ENCODE results near the gene LNPEP. TPM values are rescaled to one million over a fixed set of nuclear protein-coding genes. Genes with fewer than 3 reads are reported as not detected.
"Not testable (repeated sequence)": the region's sequence is repeated elsewhere in the genome, so short reads cannot be mapped to it uniquely, and the experiment has no call there.

Gene LNPEP
- total RNA-seq, 1 donor from 2014 or later, result 36.3 TPM

DNA sequence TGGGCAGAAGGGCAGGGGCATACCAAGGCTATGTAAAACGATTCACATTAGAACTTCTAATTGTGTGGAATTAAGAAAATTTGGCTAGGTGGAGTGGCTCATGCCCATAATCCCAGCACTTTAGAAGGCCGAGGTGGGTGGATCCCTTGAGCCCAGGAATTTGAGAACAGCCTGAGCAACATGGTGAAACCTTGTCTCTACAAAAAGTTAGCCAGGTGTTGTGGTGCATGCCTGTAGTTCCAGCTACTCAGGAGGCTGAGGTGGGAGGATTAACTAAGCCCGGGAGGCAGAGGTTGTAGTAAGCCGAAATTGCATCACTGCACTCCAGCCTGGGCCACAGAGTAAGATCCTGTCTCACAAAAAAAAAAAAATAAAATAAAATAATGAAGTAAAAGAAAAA is 141.4 kb downstream of the LNPEP start:
- no peaks in the 10 kb centered on the region for H3K79me2 ChIP-seq (ENCODE audit: insufficient read depth, low read length)

DNA sequence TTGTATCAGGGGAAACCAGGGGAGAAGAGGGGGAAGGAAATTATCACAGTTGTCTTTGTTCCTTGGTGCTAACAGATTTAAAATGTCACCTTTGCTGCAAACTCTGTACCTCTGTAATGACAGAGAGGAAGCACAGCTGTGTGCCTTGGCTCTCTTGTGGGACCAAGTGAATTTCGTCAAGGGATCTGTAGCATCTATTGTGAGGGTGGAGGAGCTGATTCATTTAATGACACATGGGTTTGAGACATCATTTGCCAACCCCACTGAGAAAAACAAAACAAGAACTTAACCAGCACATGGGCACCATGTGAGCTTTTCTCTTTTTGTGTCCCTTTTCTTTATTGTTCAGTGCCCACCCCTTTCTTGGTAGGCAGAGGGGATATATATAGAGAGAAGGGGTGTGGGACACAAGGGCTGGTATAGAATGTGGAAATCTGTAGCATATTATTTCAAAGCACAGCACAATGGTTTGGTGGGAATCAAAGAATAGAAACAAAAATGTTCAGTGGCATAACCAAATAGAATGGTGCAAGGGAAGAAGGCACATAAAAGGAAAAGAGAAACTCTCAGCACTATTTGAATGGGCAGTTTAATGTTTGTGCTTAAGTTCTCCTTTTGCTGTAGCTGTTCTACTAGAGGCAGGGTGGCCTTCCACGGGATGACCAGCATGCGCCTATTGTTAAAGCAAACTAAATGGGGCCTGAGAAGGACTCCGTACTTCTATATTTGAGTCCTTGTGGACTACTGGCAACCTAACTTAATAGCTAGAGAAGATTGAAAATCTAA is 143.3 kb downstream of the LNPEP start:
- H3K27ac ChIP-seq (ENCODE audit: low read depth, low read length), result no peak overlapping the region
- no peak overlapping the region for H3K27ac Mint-ChIP-seq (ENCODE audit: unreplicated experiment)
- H3K9me3 Mint-ChIP-seq (ENCODE audit: unreplicated experiment), result no peaks in the 10 kb centered on the region
- TF ChIP-seq EZH2 (IDR thresholded peaks at IDR 0.05; ENCODE audit: insufficient read depth, low read length) (no peak), CTCF (IDR thresholded peaks at IDR 0.05; ENCODE audit: insufficient read depth, low read depth, low read length) (no peak)
- no peaks in the 10 kb centered on the region for H3K9me3 ChIP-seq (ENCODE audit: insufficient read depth, low read depth, low read length)
- H3K4me1 Mint-ChIP-seq (ENCODE audit: low read depth, unreplicated experiment), result peaks cover 2% of the 10 kb centered on the region
- no peak overlapping the region for H3K4me3 Mint-ChIP-seq (ENCODE audit: unreplicated experiment)
- no peaks in the 10 kb centered on the region for H4K20me1 ChIP-seq (ENCODE audit: insufficient read depth, low read length)
- H3K36me3 Mint-ChIP-seq (ENCODE audit: low read depth, unreplicated experiment), result no peaks in the 10 kb centered on the region
- no peaks in the 10 kb centered on the region for H3K36me3 ChIP-seq (ENCODE audit: insufficient read depth, low read length)
- no peak overlapping the region for H3K4me2 ChIP-seq (ENCODE audit: low read length)
- no peak overlapping the region for H3K9ac ChIP-seq (ENCODE audit: low read length)
- no peak for FAIRE-seq
- H2AFZ ChIP-seq (ENCODE audit: low read depth, low read length), result no peak overlapping the region
- no peaks in the 10 kb centered on the region for H3K79me2 ChIP-seq (ENCODE audit: insufficient read depth, low read length)
- no peak overlapping the region for H3K4me3 ChIP-seq (ENCODE audit: insufficient read depth, low read depth, low read length)
- no peak for DNase-seq (ENCODE audit: low read depth)
- no peaks in the 10 kb centered on the region for H3K27me3 ChIP-seq (ENCODE audit: insufficient read depth, low read length)
- H3K27me3 Mint-ChIP-seq (ENCODE audit: low read depth, unreplicated experiment), result no peaks in the 10 kb centered on the region
- H3K4me1 ChIP-seq (ENCODE audit: insufficient read depth, low read length), result no peaks in the 10 kb centered on the region

More for the DNA sequence above, 141.4 kb downstream of the LNPEP start:
- DNase-seq (ENCODE audit: low read depth) (no peak), FAIRE-seq (no peak)
- H3K27ac Mint-ChIP-seq (ENCODE audit: unreplicated experiment), result no peak overlapping the region
- H3K4me2 ChIP-seq (ENCODE audit: low read length), result no peak overlapping the region
- H4K20me1 ChIP-seq (ENCODE audit: insufficient read depth, low read length), result no peaks in the 10 kb centered on the region
- peaks cover 4% of the 10 kb centered on the region for H3K27me3 Mint-ChIP-seq (ENCODE audit: low read depth, unreplicated experiment)
- no peaks in the 10 kb centered on the region for H3K27me3 ChIP-seq (ENCODE audit: insufficient read depth, low read length)
- no peak overlapping the region for H3K27ac ChIP-seq (ENCODE audit: low read depth, low read length)
- TF ChIP-seq CTCF (IDR thresholded peaks at IDR 0.05; ENCODE audit: insufficient read depth, low read depth, low read length), result no peak
- no peak for TF ChIP-seq EZH2 (IDR thresholded peaks at IDR 0.05; ENCODE audit: insufficient read depth, low read length)
- no peaks in the 10 kb centered on the region for H3K36me3 ChIP-seq (ENCODE audit: insufficient read depth, low read length)
- H3K9me3 ChIP-seq (ENCODE audit: insufficient read depth, low read depth, low read length), result no peaks in the 10 kb centered on the region
- no peaks in the 10 kb centered on the region for H3K36me3 Mint-ChIP-seq (ENCODE audit: low read depth, unreplicated experiment)
- no peak overlapping the region for H2AFZ ChIP-seq (ENCODE audit: low read depth, low read length)
- no peak overlapping the region for H3K4me3 ChIP-seq (ENCODE audit: insufficient read depth, low read depth, low read length)
- no peaks in the 10 kb centered on the region for H3K4me1 ChIP-seq (ENCODE audit: insufficient read depth, low read length)
- no peak overlapping the region for H3K9ac ChIP-seq (ENCODE audit: low read length)
- no peak overlapping the region for H3K4me3 Mint-ChIP-seq (ENCODE audit: unreplicated experiment)
- H3K4me1 Mint-ChIP-seq (ENCODE audit: low read depth, unreplicated experiment), result peaks cover 2% of the 10 kb centered on the region
- H3K9me3 Mint-ChIP-seq (ENCODE audit: unreplicated experiment), result no peaks in the 10 kb centered on the region

DNA sequence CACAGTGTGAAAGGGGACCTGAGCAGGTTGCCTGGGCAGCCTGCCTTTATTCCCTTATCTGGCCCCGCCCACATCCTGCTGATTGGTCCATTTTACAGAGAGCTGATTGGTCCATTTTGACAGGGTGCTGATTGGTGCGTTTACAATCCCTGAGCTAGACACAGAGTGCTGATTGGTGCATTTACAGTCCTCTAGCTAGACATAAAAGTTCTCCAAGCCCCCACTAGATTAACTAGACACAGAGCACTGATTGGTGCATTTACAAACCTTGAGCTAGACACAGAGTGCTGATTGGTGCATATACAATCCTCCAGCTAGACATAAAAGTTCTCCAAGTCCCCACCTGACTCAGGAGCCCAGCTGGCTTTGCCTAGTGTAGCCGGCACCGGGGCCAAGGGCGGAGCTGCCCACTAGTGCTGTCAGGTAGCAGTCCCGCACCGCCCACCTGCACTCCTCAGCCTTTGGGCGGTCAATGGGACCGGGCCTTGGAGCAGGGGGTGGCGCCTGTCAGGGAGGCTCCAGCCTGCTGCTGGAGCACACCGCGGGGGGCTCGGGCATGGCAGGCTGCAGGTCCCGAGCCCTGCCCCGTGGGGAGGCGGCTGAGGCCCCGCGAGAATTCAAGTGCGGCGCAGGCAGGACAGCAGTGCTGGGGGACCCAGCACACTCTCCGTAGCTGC is 149.0 kb downstream of the LNPEP start:
- not testable (repeated sequence) for H3K27ac Mint-ChIP-seq (ENCODE audit: unreplicated experiment); H3K36me3 ChIP-seq (ENCODE audit: insufficient read depth, low read length); H3K36me3 Mint-ChIP-seq (ENCODE audit: low read depth, unreplicated experiment); H3K27ac ChIP-seq (ENCODE audit: low read depth, low read length); DNase-seq (ENCODE audit: low read depth); H3K9me3 Mint-ChIP-seq (ENCODE audit: unreplicated experiment); H4K20me1 ChIP-seq (ENCODE audit: insufficient read depth, low read length); H3K27me3 Mint-ChIP-seq (ENCODE audit: low read depth, unreplicated experiment); FAIRE-seq; H3K9ac ChIP-seq (ENCODE audit: low read length); H3K4me3 Mint-ChIP-seq (ENCODE audit: unreplicated experiment); H3K9me3 ChIP-seq (ENCODE audit: insufficient read depth, low read depth, low read length); H3K4me3 ChIP-seq (ENCODE audit: insufficient read depth, low read depth, low read length); H3K4me1 Mint-ChIP-seq (ENCODE audit: low read depth, unreplicated experiment); H3K79me2 ChIP-seq (ENCODE audit: insufficient read depth, low read length); H2AFZ ChIP-seq (ENCODE audit: low read depth, low read length); H3K4me1 ChIP-seq (ENCODE audit: insufficient read depth, low read length); H3K27me3 ChIP-seq (ENCODE audit: insufficient read depth, low read length); H3K4me2 ChIP-seq (ENCODE audit: low read length)

Measured in astrocyte (in vitro differentiated cells and primary cell).